ENCODE data around the gene YBEY. TPM values are rescaled to one million over a fixed set of nuclear protein-coding genes. Genes with fewer than 3 reads are reported as not detected.

The YBEY gene
- total and polyA plus RNA-seq, 2 of the 8 experiments (the other 6 are each of a cell fraction or from before 2014, with no cell fraction given) = 26.9 to 31.9 TPM

DNA sequence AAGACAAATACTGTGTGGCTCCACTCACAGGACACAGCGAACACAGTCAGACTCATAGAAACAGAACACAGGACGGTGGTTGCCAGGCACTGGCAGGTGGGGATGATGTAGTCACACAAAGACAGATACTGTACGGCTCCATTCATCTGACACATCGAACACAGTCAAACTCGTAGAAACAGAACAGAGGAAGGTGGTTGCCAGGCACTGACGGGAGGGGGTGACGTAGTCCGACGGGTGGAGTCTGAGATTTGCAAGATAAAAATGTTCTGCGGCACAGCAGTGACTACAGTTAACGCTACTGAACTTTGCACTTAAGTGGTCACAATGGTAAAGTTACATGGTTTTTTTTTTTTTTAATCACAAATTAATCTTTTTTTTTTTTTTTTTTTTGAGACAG lies 18.8 kb downstream of the YBEY start:
- FAIRE-seq (no peak), DNase-seq (ENCODE audit: low read depth in 1 of 2, low spot score in 2 of 2) (no peak)
- Histone ChIP-seq H3K23me2 (ENCODE audit: low read depth, low read length) (no peaks in the 10 kb centered on the region), H4K8ac (ENCODE audit: extremely low read depth, insufficient read depth, low read length) (no peak overlapping the region), H4K91ac (replicated peaks; ENCODE audit: insufficient read length, low read length) (no peak overlapping the region), H3K4me3 (ENCODE audit: extremely low read depth in 1 of 4, insufficient read depth in 2 of 4, low read depth in 3 of 4, low read length in 4 of 4) (no peak overlapping the region), H3K14ac (ENCODE audit: insufficient read length) (no peak overlapping the region), H3K9ac (replicated peaks in 1 of 4; ENCODE audit: extremely low read depth in 1 of 4, low read depth in 3 of 4, low read length in 3 of 4) (no peak overlapping the region), H2BK12ac (ENCODE audit: low read depth, low read length) (no peak overlapping the region), H3K23ac (ENCODE audit: insufficient read length) (no peak overlapping the region), H3K27me3 (replicated peaks in 1 of 4; ENCODE audit: control insufficient read depth in 3 of 4, extremely low read depth in 1 of 4, insufficient read depth in 3 of 4, low read length in 3 of 4) (no peaks in the 10 kb centered on the region), H2BK20ac (ENCODE audit: low read length) (no peak overlapping the region), H3K4ac (replicated peaks; ENCODE audit: insufficient read length, low read depth, low read length) (no peak overlapping the region), H2BK5ac (ENCODE audit: low read depth, low read length) (no peak overlapping the region), H3K18ac (ENCODE audit: extremely low read depth, low read length) (no peak overlapping the region), H2AK5ac (ENCODE audit: low read depth, low read length) (no peak overlapping the region), H3K79me1 (ENCODE audit: low read depth, low read length) (no peaks in the 10 kb centered on the region), H4K5ac (ENCODE audit: insufficient read length, low read depth, low read length) (no peak overlapping the region), H2BK120ac (replicated peaks; ENCODE audit: low read depth, low read length) (no peak overlapping the region), H4K20me1 (replicated peaks in 1 of 2; ENCODE audit: control insufficient read depth in 1 of 2, insufficient read depth in 2 of 2, low read length in 2 of 2) (peaks cover 0 to 4% of the 10 kb centered on the region in 2 experiments), H3K9me3 (ENCODE audit: insufficient read depth in 2 of 2, low read depth in 1 of 2, low read length in 1 of 2) (no peaks in the 10 kb centered on the region; a peak in 1 of 4 replicates), H2AFZ (ENCODE audit: low read length) (no peak overlapping the region), H3K27ac (ENCODE audit: low read depth, low read length) (no peak overlapping the region), H3K36me3 (ENCODE audit: control insufficient read depth in 2 of 4, insufficient read depth in 4 of 4, low read length in 3 of 4) (peaks cover 2 to 38% (median 17%) of the 10 kb centered on the region in 4 experiments; a peak in 6 of 8 replicates), H2BK15ac (ENCODE audit: low read length) (no peak overlapping the region), H3K56ac (replicated peaks; ENCODE audit: insufficient read length, low read depth, low read length) (no peak overlapping the region), H3K79me2 (ENCODE audit: control insufficient read depth in 1 of 2, insufficient read depth in 2 of 2, low read length in 2 of 2) (no peaks in the 10 kb centered on the region), H3K4me2 (ENCODE audit: insufficient read depth in 1 of 2, low read depth in 2 of 2, low read length in 2 of 2) (no peak overlapping the region), H3K4me1 (replicated peaks in 1 of 4; ENCODE audit: control insufficient read depth in 3 of 4, insufficient read depth in 4 of 4, low read length in 3 of 4) (no peaks in the 10 kb centered on the region)
- TF ChIP-seq, protein P1, sequence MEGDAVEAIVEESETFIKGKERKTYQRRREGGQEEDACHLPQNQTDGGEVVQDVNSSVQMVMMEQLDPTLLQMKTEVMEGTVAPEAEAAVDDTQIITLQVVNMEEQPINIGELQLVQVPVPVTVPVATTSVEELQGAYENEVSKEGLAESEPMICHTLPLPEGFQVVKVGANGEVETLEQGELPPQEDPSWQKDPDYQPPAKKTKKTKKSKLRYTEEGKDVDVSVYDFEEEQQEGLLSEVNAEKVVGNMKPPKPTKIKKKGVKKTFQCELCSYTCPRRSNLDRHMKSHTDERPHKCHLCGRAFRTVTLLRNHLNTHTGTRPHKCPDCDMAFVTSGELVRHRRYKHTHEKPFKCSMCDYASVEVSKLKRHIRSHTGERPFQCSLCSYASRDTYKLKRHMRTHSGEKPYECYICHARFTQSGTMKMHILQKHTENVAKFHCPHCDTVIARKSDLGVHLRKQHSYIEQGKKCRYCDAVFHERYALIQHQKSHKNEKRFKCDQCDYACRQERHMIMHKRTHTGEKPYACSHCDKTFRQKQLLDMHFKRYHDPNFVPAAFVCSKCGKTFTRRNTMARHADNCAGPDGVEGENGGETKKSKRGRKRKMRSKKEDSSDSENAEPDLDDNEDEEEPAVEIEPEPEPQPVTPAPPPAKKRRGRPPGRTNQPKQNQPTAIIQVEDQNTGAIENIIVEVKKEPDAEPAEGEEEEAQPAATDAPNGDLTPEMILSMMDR (IDR thresholded peaks at IDR 0.05; ENCODE audit: control extremely low read depth in 1 of 3, insufficient read depth in 1 of 3, low read depth in 1 of 3, low read length in 3 of 3) = no peak
- TF ChIP-seq TBP (IDR thresholded peaks at IDR 0.05; ENCODE audit: low read depth, low read length) (no peak), NANOG (IDR thresholded peaks at IDR 0.05; ENCODE audit: insufficient read depth, low read depth, low read length, poor library complexity, severe bottlenecking) (no peak), CHD1 (IDR thresholded peaks at IDR 0.05; ENCODE audit: low read depth, low read length) (no peak), RFX5 (IDR thresholded peaks at IDR 0.05; ENCODE audit: borderline replicate concordance, low read depth, low read length) (no peak), SP4 (IDR thresholded peaks at IDR 0.05; ENCODE audit: low read length) (no peak)
- WGBS, 2 experiments (ENCODE audit: extremely low coverage in 1 of 2, insufficient coverage in 1 of 2, insufficient read length in 1 of 2, insufficient replicate concordance in 2 of 2, low coverage in 1 of 2, low lambda C conversion rate in 2 of 2, missing lambda C conversion rate in 1 of 2) = 95% methylated on average over 11 of the region's 11 CpGs; no CpG with 5 or more reads in 1 of the 2 experiments
- ChIA-PET POLR2A (ENCODE audit: partially characterized antibody) (no interaction called here), CTCF (ENCODE audit: partially characterized antibody) (no interaction called here)

Data from H1 (cell line).